ENCODE data around the gene ZNF425. TPM values are rescaled to one million over a fixed set of nuclear protein-coding genes. Genes with fewer than 3 reads are reported as not detected.
A peak's percentile ranks its signal among the peaks of the same experiment; 100 is the strongest.

Gene ZNF425
- total and polyA plus RNA-seq, 9 of the 15 experiments (the other 6 are each of a cell fraction or from before 2014, with no cell fraction given), result 0.03 to 0.89 (median 0.54) TPM

GRCh38 chr7:149126662-149127266, 640 bp upstream of the ZNF425 start (continued):
- TF ChIP-seq MEF2D (tag; conservative IDR thresholded peaks at IDR 0.05; ENCODE audit: low read depth) (no peak), CBX3 (IDR thresholded peaks at IDR 0.05; ENCODE audit: borderline replicate concordance in 1 of 2, low read length in 2 of 2) (no peak), NFRKB (IDR thresholded peaks at IDR 0.05; ENCODE audit: low read depth) (peak; percentile 77), CREB5 (CRISPR knock-in tag; IDR thresholded peaks at IDR 0.05) (no peak), RBM22 (IDR thresholded peaks at IDR 0.05; ENCODE audit: low read depth, low read length, poor library complexity, severe bottlenecking) (no peak), ZNF124 (CRISPR knock-in tag; IDR thresholded peaks at IDR 0.05) (0 out of 2 replicates have a peak, but pooled peaks have one; percentile 51), PURB (CRISPR knock-in tag; IDR thresholded peaks at IDR 0.05; ENCODE audit: low read depth) (no peak), ZBTB49 (CRISPR knock-in tag; IDR thresholded peaks at IDR 0.05; ENCODE audit: borderline replicate concordance) (peak; percentile 73; the same call in 1 of the 2 replicates), KHSRP (IDR thresholded peaks at IDR 0.05) (0 out of 2 replicates have a peak, but pooled peaks have one; percentile 33), DDX20 (tag; IDR thresholded peaks at IDR 0.05; ENCODE audit: low read depth) (no peak), ZBTB33 (CRISPR knock-in tag; IDR thresholded peaks at IDR 0.05) (no peak), JUN (IDR thresholded peaks at IDR 0.05; ENCODE audit: borderline replicate concordance, low read depth, low read length) (no peak), JUN (CRISPR knock-in tag; IDR thresholded peaks at IDR 0.05; ENCODE audit: borderline replicate concordance) (no peak), SIN3A (IDR thresholded peaks at IDR 0.05; ENCODE audit: borderline replicate concordance in 2 of 2, control insufficient read depth in 1 of 2, low read depth in 2 of 2, low read length in 2 of 2) (0 out of 4 replicates have a peak, but pooled peaks of 1 of the 2 experiments have one; percentile 71)

Measured in K562 (cell line).